HG02884 (cell line): Measurements from ENCODE around the gene SLC35F5.
"Not testable (repeated sequence)": the region's sequence is repeated elsewhere in the genome, so short reads cannot be mapped to it uniquely, and the experiment has no call there.

ENCODE experiments used
- ATAC-seq: cut with Tn5 transposase; IDR thresholded peaks from one replicate; pipeline ENCODE4 v1.9.1; 2021; ENCODE audit warnings: mild to moderate bottlenecking, moderate library complexity; ENCODE audit not compliant: unreplicated experiment

SLC35F5 gene

DNA sequence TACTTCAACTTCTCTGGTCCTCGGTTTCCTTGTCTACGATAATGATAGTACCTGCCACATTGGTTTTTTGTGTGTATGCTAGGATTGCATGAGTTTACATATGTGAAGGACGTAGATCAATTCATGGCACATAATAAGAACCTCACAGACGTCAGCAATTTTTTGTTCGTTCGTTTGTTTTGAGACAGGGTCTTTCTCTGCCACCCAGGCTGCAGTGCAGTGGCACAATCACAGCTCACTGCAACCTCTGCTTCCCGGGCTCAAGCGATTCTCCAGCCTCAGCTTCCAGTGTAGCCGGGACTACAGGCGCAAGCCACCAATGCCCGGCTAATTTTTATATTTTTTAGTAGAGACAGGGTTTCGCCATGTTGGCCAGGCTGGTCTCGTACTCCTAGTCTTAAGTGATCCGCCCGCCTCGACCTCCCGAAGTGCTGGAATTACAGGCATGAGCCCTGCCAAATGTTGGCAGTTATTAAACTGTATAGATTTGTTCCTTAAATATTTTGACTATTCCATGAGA lies 756 bp upstream of the SLC35F5 start:
- no peak for ATAC-seq

DNA sequence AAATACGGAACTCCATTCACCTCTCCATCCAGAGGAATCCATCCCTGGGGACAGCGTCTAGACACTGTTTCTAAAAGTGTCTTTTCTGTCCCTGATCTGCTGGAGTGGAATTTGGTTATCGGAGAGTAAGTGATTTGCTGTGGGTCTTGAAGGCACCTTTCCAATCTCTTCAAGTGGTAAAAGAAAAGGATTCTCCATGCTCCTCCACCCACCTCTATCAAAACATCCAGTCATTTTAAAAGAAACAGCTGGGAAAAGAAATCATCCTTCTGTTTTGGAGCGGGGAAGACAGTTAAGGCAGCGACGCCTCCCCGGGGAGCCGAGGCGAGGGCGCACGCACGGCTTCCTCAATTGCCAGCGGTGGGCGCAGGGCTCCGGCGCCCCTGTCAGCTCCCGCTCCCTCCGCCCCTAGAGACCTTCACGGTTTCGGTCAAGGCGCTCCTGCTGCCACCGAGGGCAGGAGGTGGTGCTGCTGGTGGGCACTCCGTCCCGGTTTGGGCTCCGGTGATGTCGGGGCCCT lies 547 bp downstream of the SLC35F5 start:
- peak; percentile 33 for ATAC-seq

DNA sequence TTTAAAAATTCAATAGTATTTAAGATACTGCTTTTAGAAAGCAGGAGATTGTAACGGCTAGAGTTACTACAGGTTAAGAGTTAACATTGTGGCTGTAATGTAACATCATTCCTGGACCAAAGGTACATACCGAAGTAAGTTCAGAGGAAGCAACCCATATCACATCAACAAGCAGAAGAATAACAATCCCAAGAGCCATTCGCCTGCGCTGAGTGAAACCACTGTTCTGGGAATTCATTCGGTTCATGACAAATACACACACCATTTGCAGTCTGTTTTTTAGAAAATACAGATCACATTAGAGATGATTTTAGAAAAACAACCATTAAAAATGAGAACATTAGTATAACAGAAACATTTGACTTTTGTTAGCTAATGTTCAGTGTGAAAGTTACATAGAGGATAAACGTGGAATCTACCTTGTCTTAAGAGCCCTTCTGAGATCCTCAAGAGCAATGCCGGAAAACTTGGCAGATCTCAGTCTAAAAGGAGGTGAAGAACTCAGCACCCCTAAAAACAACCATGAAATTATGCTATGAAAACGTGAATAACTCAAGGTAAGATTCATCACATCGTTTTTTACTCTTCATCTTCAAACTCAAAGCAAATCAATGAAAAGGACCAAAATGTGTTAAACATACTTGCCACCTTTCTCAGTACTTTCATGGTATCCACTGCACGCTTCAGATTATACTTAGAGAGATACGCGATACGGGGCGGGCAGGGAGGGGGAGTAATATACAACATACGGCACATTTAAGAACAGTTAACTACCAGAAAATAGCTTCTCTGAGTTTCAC lies 1.2 kb downstream of the SLC35F5 start:
- ATAC-seq: no peak

DNA sequence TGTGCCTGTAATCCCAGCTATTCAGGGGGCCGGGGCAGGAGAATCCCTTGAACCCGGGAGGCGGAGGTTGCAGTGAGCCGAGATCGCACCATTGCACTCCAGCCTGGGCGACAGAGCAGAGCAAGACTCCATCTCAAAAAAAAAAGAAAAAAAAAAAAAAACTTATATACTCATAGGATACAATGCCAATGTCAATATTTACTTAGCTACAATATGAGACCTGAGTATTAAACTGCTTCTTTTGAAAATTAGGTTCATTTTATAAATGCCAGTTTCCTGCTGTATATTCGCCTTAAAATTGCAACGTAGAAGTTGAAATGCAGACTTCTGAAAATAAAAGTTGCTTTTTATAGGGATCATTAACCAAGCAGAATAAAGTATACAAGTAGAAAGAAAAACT lies 2.3 kb downstream of the SLC35F5 start:
- ATAC-seq: no peak

DNA sequence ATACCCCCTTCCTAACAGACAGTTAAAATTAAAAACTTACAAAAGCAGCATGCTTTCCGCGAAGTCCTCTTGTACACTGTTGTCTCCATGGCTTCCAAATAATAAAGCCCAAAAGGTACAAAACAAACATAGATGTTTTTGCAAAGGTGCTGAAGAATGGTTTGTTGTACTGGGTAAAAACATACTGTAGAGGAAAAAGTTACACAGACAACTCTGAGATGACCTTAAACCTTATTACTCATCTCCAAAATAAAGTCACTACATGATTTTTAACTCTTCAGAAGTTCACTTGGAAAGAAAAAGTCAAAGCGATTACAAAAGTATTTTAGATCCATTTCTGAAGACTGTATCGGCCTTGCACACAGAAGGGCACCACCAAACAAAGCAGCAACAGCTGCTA lies 6.1 kb downstream of the SLC35F5 start:
- no peak for ATAC-seq

DNA sequence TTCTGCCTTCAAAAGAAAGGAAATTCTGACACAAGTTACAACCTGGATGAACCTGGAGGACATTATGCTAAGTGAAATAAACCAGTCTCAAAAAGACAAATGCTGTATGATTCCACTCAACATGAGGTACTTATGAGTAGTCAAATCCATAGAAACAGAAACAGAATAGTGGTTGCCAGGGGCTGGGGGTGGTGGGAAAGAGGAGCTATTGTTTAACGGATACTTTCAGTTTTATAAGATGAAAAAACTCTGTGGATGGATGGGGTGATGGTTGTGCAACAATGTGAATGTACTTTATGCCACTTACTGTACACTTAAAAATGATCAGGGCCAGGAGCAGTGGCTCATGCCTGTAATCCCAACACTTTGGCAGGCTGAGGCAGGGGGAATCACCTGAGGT lies 15.4 kb downstream of the SLC35F5 start:
- ATAC-seq: no peak

DNA sequence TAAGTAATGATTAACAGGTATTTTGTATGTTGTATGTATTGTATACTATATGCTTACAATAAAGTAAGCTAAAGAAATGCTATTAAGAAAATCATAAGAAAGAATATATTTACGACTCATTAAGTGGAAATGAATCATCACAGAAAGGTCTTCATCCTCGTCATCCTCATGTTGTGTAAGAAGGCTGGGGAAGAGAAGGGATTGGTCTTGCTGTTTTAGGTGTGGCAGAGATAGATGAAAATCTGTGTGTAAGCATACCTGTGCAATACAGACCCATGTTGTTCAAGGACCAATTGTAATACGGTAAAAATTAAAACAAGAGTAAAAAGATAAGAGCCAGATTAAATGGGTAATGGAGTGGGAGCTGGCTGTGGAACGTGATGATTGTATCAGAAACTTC lies 16.6 kb downstream of the SLC35F5 start:
- ATAC-seq: no peak

DNA sequence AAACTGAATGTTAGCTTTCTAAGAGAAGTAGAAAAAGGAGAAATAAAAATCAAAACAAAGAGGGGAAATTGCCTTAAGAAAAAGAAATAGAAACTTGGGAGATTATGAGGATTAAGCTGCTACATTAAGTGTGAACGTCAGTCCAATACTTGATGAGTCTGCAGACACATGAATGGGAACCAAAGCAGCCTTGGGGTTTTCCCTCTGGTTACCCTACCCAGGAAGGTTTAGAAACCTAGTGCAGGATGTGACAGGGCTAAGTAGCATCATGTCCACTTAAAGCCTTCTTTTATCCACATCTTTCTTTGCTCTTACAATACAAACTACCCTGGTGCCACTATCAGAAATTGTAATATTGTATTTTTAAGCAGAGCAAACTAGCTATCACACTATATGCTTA lies 22.3 kb downstream of the SLC35F5 start:
- peak; percentile 96 for ATAC-seq

DNA sequence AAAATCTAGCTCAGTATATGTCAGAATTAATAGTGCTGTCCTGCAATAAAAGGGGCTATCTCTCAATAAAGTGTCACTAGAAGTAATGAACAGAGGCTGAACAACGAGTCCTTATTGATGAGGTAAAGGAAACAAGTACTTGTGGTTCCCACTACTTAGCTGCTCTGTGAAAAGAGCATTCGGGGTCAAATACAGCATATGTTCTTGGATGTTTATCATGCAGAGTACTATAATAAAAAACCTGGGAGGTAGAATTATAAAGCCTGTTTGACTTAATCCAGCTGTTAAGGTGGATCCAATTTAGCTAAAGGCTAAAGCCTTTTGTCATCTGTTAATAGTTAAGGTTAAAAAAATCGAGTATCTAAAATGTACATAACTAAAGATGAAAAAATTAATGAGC lies 32.4 kb downstream of the SLC35F5 start:
- no peak for ATAC-seq

DNA sequence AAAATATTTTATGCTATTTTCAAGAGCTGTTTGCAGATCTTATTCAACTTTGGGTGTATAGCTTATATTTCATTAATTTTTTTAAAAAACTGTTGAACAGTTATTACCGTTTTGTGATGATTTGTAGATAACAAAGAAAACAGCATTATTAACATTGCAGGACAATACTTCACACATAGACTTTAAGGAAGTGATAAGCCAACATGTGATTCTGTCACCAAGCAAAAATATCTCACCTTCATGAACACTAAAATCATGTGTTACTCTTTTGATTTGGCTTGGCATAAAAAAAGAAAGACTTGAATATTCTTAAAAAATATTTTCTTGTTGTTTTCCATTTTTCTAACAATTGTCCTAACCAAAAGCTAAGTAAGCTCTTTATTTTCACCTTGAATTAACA lies 33.0 kb downstream of the SLC35F5 start:
- no peak for ATAC-seq

DNA sequence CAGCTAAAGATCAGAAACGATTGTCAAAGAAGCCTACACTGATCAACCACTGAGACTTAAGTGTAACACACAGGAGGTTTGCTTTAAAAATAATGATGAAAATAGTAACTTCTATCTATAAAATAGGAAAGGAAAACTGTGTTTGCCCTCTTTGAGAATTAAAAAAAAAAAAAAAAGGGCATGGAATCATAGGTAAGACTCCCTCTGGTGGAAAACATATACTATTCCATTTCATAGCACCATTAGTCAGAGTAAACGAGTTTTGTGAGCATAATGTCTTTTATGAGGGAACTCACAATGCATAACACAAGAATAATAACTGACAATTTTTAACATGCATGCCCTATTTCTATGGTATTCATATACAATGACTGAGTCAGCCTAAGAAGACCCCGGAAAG lies 36.3 kb downstream of the SLC35F5 start:
- no peak for ATAC-seq

DNA sequence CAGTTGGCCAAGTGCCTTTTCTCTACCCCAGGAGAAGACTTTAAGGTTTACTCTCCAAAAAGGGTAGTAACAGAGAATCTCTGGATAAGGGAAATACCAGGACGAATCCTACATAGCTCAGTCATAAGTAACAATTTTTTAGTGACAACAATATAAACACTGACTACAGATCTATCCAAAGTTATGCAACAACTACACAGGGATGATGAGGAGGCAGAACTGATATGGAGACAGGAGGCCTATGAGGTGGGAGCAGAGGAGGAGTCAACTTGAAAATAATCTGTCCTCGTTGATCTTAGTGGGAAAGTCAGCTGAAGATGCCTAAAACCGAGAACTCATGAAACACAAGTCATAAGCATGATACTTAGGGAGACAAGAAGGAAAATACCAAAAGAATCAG lies 40.2 kb downstream of the SLC35F5 start:
- no peak for ATAC-seq

DNA sequence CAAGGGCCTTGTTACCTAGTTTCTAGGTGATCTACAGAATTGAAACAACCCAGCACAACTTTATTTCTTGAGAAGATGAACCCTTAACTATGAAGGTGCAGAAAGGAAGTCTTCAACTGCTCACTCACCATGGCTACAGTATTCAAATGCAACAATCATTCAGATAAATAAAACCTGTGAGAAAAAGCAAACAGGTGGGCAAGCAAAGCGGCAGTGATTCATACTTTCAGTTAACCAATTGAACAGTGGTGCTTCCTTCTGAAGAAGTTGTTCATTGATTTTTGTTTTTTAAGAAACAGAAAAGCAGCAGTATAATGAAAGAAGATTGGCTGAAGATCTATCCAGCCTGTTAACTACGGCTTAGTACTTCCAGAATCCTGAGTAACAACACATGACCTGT lies 43.5 kb downstream of the SLC35F5 start:
- no peak for ATAC-seq

DNA sequence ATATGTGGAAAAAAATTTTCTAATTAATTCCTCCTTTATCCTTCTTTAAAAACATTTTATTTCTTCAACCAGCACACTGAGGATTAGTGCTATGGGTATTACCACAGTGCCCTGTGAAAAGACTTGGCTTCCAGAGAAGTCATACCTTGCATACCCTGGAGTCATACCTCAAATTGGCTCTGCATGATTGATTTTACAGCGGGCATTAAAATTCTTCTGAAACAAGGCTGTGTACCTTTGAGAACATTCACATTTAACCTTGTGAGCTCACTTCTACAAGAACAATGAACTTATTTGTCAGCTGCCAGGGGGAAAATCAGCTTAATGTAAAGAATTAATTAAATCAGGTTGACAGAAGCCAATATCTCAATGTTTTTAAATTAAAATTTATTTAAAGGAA lies 44.6 kb downstream of the SLC35F5 start:
- ATAC-seq: no peak

DNA sequence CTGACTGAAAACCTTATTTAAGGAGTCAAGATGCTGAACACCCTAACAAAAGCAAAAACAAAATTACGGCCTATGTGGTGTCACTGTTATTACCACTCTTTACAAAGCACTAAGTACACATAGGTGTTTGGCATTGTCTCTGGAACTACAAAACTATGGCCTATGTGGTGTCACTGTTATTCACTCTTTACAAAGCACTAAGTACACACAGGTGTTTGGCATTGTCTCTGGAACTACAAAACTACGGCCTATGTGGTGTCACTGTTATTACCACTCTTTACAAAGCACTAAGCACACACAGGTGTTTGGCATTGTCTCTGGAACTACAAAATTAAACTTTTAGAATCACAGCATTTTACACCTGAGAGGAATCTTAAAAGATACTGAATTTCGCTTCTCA lies 47.4 kb downstream of the SLC35F5 start:
- ATAC-seq: no peak

DNA sequence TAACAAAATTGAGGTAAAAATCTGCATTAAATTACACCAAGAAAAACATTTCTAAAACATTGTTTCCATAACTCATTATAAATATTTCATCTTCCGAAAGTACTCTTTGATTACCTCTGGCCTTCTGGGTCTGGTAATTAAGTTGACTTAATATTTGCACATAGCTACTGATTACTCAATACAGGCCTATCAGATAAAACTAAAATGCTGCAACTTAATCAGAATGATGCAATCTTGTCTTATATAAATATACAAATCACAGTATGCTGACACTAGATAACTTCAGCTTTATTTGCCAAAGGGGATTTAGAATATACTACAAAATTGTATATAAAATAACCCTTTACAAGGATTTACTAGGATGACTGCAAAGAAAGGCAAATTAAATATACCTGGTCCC lies 49.3 kb downstream of the SLC35F5 start:
- no peak for ATAC-seq

DNA sequence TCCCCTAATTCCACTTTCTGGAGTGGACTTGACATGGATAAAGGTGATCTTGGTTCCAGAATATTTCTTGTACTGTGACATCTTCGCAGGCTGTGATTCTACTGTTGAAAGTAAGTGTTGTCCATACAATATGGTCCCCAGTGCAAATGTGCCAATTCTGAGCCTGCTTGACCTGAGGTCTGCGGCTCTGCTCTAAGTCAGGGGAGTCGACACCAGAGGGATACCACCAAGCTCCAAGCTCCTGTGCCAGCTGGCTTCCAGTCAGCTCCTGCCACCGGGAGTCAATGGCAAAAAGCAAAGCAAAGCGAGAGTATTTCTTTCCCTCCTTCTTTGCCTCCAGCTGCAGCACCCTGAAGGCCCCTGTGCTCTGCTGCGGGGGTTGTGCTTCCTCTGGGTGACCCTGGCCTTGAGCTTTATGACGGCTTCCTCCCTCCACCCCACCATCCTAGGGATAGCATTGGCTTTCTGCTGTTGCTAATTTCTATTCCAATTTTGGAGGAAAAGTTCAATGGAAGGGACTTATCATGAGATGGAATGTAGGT lies 50.4 kb downstream of the SLC35F5 start:
- no peak for ATAC-seq

DNA sequence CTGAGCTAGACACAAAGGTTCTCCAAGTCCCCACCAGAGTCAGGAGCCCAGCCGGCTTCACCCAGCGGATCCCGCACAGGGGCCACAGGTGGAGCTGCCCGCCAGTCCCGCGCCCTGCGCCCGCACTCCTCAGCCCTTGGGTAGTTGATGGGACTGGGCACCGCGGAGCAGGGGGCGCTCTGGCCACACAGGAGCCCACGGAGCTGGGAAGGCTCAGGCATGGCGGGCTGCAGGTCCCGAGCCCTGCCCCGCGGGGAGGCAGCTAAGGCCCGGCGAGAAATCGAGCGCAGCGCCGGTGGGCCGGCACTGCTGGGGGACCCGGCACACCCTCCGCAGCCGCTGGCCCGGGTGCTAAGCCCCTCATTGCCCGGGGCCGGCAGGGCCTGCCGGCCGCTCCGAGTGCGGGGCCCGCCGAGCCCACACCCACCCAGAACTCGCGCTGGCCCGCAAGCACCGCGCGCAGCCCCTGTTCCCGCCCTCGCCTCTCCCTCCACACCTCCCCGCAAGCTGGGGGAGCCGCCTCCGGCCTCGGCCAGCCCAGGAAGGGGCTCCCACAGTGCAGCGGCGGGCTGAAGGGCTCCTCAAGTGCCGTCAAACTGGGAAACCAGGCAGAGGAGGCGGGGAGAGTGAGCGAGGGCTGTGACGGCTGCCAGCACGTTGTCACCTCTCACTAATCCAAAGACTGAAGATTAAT lies 52.0 kb downstream of the SLC35F5 start:
- not testable (repeated sequence) for ATAC-seq

DNA sequence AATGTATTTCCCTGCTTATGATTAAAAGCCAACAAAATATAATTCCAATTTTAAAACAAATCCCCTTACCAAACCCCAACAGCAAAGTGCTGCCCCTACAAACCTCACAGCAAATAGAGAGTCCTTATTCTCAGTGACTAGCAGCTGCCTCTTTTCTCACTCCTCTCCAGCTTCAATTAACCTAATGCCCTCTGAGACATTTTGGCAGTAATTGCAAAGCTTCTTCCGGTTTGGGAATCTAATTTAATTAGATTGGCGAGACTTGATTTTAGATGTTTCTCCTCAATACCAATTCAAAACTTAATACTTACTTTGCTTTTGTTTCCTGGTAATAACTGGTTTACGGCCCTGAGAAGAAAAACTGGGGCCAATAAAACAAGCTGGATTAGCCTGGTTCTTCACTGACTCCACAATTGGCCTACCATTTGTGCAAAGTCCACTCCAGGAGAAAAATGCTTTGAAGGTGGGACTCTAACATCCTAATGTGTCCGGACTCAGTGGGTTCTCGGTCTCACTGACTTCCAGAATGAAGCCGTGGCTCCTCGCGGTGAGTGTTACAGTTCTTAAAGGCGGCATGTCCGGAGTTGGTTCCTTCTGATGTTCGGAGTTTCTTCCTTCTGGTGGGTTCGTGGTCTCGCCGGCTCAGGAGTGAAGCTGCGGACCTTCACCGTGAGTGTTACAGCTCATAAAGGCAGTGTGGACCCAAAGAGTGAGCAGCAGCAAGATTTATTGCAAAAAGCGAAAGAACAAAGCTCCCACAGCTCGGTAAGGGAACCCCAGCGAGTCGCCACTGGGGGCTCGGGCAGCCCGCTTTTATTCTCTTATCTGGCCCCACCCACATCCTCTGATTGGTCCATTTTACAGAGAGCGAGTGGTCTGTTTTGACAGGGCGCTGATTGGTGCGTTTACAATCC lies 52.8 kb downstream of the SLC35F5 start:
- ATAC-seq: no peak

DNA sequence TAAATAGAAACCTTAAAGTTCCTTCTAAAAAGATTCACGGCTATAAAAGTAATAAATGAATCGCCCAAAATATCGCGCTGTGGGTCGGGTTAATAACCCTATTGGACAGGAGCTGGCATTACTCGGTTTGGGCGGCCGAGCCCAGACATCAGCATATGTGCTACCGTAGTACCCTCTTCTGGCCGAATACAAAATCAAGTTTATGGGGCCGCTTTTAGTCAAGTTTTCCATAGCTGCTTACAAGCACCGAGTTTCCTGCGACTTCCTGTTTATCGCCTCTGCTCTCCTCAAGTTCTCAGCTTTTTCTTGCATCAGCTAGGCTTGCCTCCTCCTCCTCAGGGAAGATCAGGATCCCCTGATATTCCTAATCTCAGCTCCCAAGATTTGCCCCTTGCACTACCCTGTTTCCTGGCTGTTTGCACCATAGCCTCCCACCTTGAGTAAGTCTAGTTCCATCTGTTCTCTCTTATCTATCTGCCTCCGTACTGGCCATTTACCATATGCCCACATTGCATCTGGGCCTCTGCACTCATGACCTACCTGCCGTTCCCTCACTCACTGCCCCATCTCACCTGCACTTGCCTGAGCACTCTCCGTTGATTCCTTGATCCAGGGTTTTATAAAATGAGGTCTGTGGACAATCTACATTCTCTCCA lies 56.1 kb downstream of the SLC35F5 start:
- peak; percentile 80 for ATAC-seq
